ENCODE measurements around the gene RAB11FIP2.

Gene RAB11FIP2

GRCh38 chr10:118033905-118034304 is 12.8 kb downstream of the RAB11FIP2 start:
- TF ChIP-seq NFIC (IDR thresholded peaks at IDR 0.05), result peak; percentile 37; the same call in 1 of the 2 replicates
- no peak for TF ChIP-seq EP300 (IDR thresholded peaks at IDR 0.05; ENCODE audit: borderline replicate concordance)

- TF ChIP-seq TCF12 (IDR thresholded peaks at IDR 0.05; ENCODE audit: low read depth) (no peak), EP300 (IDR thresholded peaks at IDR 0.05; ENCODE audit: borderline replicate concordance) (no peak), RAD21 (IDR thresholded peaks at IDR 0.05; ENCODE audit: low read depth) (no peak), TEAD4 (IDR thresholded peaks at IDR 0.05) (no peak), USF1 (IDR thresholded peaks at IDR 0.05) (no peak), CREB1 (IDR thresholded peaks at IDR 0.05; ENCODE audit: low read depth) (no peak)
These were observed 14.2 kb downstream of the RAB11FIP2 start for GRCh38 chr10:118032564-118032963.

- no peak for TF ChIP-seq YY1 (IDR thresholded peaks at IDR 0.05; ENCODE audit: low read depth)
- no peak for TF ChIP-seq MAX (IDR thresholded peaks at IDR 0.05)
- no peak for TF ChIP-seq NFIC (IDR thresholded peaks at IDR 0.05)
- no peak for TF ChIP-seq FOXM1 (IDR thresholded peaks at IDR 0.05; ENCODE audit: borderline replicate concordance, low read depth)
- TF ChIP-seq TAF1 (IDR thresholded peaks at IDR 0.05; ENCODE audit: low read depth), result no peak
- TF ChIP-seq TEAD4 (IDR thresholded peaks at IDR 0.05), result no peak
- TF ChIP-seq CEBPB (IDR thresholded peaks at IDR 0.05), result no peak
- no peak for TF ChIP-seq ZBTB7A (IDR thresholded peaks at IDR 0.05; ENCODE audit: low read depth)
- TF ChIP-seq EP300 (IDR thresholded peaks at IDR 0.05; ENCODE audit: borderline replicate concordance), result no peak
These were observed 15.2 kb downstream of the RAB11FIP2 start for GRCh38 chr10:118031351-118032075.

- no peak for TF ChIP-seq TCF12 (IDR thresholded peaks at IDR 0.05; ENCODE audit: low read depth)
- no peak for TF ChIP-seq CEBPB (IDR thresholded peaks at IDR 0.05)
- no peak for TF ChIP-seq USF1 (IDR thresholded peaks at IDR 0.05)
These were observed 18.1 kb downstream of the RAB11FIP2 start for GRCh38 chr10:118028619-118029018.

- TF ChIP-seq MAX (IDR thresholded peaks at IDR 0.05) (no peak), REST (IDR thresholded peaks at IDR 0.05; ENCODE audit: low read depth) (no peak), EP300 (IDR thresholded peaks at IDR 0.05; ENCODE audit: borderline replicate concordance) (no peak), CREB1 (IDR thresholded peaks at IDR 0.05; ENCODE audit: low read depth) (no peak), USF1 (IDR thresholded peaks at IDR 0.05) (no peak), ZBTB7A (IDR thresholded peaks at IDR 0.05; ENCODE audit: low read depth) (no peak), CEBPB (IDR thresholded peaks at IDR 0.05) (no peak), RAD21 (IDR thresholded peaks at IDR 0.05; ENCODE audit: low read depth) (no peak), NFIC (IDR thresholded peaks at IDR 0.05) (no peak), EGR1 (IDR thresholded peaks at IDR 0.05) (no peak), TAF1 (IDR thresholded peaks at IDR 0.05; ENCODE audit: low read depth) (no peak)
These were observed 19.3 kb downstream of the RAB11FIP2 start for GRCh38 chr10:118027397-118027796.

- TF ChIP-seq RAD21 (IDR thresholded peaks at IDR 0.05; ENCODE audit: low read depth) (no peak), MAX (IDR thresholded peaks at IDR 0.05) (no peak), USF1 (IDR thresholded peaks at IDR 0.05) (no peak), YY1 (IDR thresholded peaks at IDR 0.05; ENCODE audit: low read depth) (no peak), NFIC (IDR thresholded peaks at IDR 0.05) (no peak), TAF1 (IDR thresholded peaks at IDR 0.05; ENCODE audit: low read depth) (no peak), CEBPB (IDR thresholded peaks at IDR 0.05) (no peak), REST (IDR thresholded peaks at IDR 0.05; ENCODE audit: low read depth) (no peak), ZBTB7A (IDR thresholded peaks at IDR 0.05; ENCODE audit: low read depth) (no peak), FOXM1 (IDR thresholded peaks at IDR 0.05; ENCODE audit: borderline replicate concordance, low read depth) (no peak), TCF12 (IDR thresholded peaks at IDR 0.05; ENCODE audit: low read depth) (no peak), TEAD4 (IDR thresholded peaks at IDR 0.05) (no peak), EP300 (IDR thresholded peaks at IDR 0.05; ENCODE audit: borderline replicate concordance) (no peak), CREB1 (IDR thresholded peaks at IDR 0.05; ENCODE audit: low read depth) (no peak), EGR1 (IDR thresholded peaks at IDR 0.05) (no peak)
These were observed 19.8 kb downstream of the RAB11FIP2 start for GRCh38 chr10:118026936-118027335.

Data from Ishikawa (cell line).